ENCODE measurements around the gene CTBP2.
A peak's percentile ranks its signal among the peaks of the same experiment; 100 is the strongest.

Gene CTBP2

GRCh38 chr10:125048094-125048864 lies 112.1 kb downstream of the CTBP2 start:
- DNase-seq (ENCODE audit: low read depth in 4 of 4, low spot score in 1 of 4): peak; percentile 25 to 50 (median 37)

- no peak for DNase-seq (ENCODE audit: low read depth in 4 of 4, low spot score in 1 of 4)
Observed at GRCh38 chr10:125043841-125044658, 116.3 kb downstream of the CTBP2 start.

- no peak for DNase-seq (ENCODE audit: low read depth in 4 of 4, low spot score in 1 of 4)
Observed at GRCh38 chr10:125041856-125042506, 118.4 kb downstream of the CTBP2 start.

- no peak for DNase-seq (ENCODE audit: low read depth in 4 of 4, low spot score in 1 of 4)
Observed at GRCh38 chr10:125039354-125039769, 121.0 kb downstream of the CTBP2 start.

DNA sequence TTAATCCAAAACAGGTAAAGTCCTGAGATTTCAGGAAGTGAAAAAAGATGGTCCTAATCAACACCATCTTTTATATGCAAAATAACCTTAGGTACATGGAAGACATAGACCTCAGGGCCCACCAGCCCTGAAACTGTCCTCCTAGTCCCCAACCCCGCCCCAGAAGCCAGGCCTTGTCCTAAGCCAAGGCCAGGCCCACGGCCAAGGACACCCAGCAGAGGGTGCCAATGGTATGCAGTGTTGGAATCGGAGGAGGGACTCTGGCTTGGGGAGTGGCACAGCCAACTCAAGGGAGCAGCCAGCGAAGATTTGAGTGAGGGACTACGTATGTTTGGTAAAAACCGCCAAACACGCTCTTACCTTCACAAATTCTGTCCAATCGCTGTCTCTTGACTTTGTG lies 121.7 kb downstream of the CTBP2 start:
- DNase-seq (ENCODE audit: low read depth in 4 of 4, low spot score in 1 of 4): no peak

DNA sequence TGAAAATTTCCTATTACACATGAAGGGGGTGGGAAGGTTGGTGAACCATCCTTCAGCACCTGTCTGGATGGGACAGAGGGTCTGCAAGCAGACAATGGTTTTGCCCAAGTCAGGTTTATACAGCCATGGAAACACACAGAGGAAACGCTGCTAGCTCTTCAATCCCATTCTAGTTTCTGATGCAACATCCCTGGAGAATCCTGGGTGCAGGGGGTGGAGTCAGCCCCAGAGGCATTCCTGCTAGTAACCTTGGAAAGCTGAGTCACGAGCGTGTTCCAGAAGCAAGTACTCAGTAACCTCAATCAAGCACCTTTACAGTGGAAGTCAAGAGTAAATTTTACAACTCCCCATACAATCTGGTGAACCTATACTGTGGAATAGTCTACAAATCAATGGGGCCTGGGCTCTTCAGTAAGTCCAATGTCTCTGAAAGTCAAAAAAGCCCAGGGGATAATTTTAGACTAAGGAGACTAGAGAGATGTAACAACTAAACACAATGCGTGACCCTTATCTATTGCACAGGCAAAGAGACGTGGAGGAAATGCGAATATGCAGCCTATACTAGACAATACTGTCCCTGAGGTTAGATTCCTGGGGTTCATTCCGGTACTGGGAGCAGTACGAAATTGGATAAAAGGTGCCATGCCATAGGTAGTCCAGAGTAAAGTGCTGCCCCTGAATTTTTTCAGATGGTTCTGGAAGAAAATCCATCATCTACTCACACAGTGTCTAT lies 123.1 kb downstream of the CTBP2 start:
- DNase-seq (ENCODE audit: low read depth in 4 of 4, low spot score in 1 of 4): no peak

GRCh38 chr10:125035588-125036295 lies 124.6 kb downstream of the CTBP2 start:
- no peak for DNase-seq (ENCODE audit: low read depth in 4 of 4, low spot score in 1 of 4)

- DNase-seq (ENCODE audit: low read depth in 4 of 4, low spot score in 1 of 4): no peak
Observed at GRCh38 chr10:125035136-125035535, 125.2 kb downstream of the CTBP2 start.

DNA sequence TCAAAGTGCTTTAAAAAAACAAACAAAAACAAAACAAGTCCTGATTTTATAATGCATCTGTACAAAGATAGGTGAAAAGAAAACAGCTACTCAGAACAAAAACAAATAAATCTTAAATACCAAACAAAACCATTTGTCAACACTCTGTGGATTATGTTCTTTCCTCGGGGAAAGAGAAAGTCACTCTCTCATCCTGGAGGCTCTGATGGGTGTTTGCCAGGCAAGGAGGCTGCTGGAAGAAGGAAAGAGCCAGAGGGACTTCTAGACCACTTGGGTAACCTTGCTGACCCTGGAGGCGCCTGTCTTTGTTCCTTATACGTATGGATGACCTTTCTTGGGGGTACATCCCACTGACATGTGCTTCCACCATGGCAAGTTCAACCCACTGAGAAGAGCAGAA lies 125.7 kb downstream of the CTBP2 start:
- DNase-seq (ENCODE audit: low read depth in 4 of 4, low spot score in 1 of 4): no peak

GRCh38 chr10:125033146-125033924 lies 127.0 kb downstream of the CTBP2 start:
- no peak for DNase-seq (ENCODE audit: low read depth in 4 of 4, low spot score in 1 of 4)

- no peak for DNase-seq (ENCODE audit: low read depth in 4 of 4, low spot score in 1 of 4)
Observed at GRCh38 chr10:125032474-125033020, 127.8 kb downstream of the CTBP2 start.

GRCh38 chr10:125030567-125031197 lies 129.7 kb downstream of the CTBP2 start:
- DNase-seq (ENCODE audit: low read depth in 4 of 4, low spot score in 1 of 4): no peak

- no peak for DNase-seq (ENCODE audit: low read depth in 4 of 4, low spot score in 1 of 4)
Observed at GRCh38 chr10:125029584-125030242, 130.7 kb downstream of the CTBP2 start.

DNA sequence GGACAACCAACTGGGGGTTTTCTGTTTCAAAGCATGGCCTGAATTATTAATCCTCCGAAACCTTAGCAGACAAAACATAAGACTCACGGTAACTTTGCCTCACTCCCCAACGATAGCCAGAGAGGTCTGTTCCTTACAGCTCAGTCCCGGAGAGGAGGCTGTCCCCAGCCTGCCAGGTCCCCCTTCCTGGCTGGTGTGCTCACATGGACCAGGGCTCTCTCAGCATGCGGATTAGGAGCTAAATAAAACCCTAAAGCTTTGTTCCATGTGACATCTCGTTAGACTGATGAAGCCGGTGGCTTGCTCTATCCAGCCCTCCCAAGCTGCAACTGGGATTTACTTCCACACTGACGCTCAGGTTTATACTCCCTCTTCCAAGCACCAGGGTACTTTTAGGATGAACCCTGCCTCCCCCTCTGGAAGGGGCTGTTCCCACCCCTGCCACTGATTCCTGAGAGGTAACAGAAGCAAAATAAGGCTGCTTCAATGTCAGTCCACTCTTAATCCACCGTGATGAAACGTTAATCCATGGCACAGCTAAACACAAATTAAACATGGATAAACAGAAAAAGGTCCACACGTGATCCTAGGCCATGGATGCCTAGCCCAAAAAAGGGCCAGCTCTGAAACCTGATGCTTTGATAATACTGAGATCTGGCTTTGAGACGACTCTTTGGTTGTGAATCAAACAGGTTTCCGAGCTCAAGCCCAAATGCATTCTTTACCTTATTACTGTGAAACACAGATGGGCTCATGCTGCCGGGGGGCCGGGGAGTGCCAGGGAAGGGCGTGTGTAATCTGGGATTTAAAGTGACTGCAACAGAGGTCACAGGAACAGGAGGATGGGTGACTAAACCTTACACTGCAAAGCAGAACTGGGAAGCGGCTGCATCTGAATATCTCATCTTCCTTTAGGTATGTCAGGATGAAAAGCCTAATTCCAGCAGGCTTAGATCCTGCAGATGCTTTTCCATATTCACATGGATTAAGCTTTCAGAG lies 132.2 kb downstream of the CTBP2 start:
- no peak for DNase-seq (ENCODE audit: low read depth in 4 of 4, low spot score in 1 of 4)

- no peak for DNase-seq (ENCODE audit: low read depth in 4 of 4, low spot score in 1 of 4)
Observed at GRCh38 chr10:125026974-125027735, 133.2 kb downstream of the CTBP2 start.
